ENCODE results near the gene SEL1L2. TPM values are rescaled to one million over a fixed set of nuclear protein-coding genes. Genes with fewer than 3 reads are reported as not detected.

The SEL1L2 gene
- not detected for total RNA-seq

GRCh38 chr20:13990465-13990864 is at the start of gene SEL1L2:
SEL1L2 (minus strand) TSS chr20:13990614; CDS start chr20:13990534, 80 bp downstream.
- intact Hi-C loops (cut with DNase I; ENCODE audit: low total_unique reads) (no loop called here), in situ Hi-C loops (cut with MboI; ENCODE audit: low pct_ligation_motif_present in 1 of 4, low pct_unique_long_range_greater_than_20kb in 1 of 4, low sequenced_read_pairs in 3 of 4) (no loop called here)
- no peak within 1 kb of the TSS for H3K27ac ChIP-seq
- peaks cover 0 to 3% (median 0%) of the 10 kb centered on the region in 4 donors for H3K4me1 ChIP-seq
- no peak within 1 kb of the TSS for H3K4me3 ChIP-seq
- 59 to 75% methylated on average over 5 of the region's 5 CpGs for WGBS, 2 donors (ENCODE audit: low coverage in 1 of 2)
- H3K36me3 ChIP-seq = no peaks in the 10 kb centered on the region
- peaks cover 0 to 7% of the 10 kb centered on the region in 2 donors for H3K9me3 ChIP-seq
- DNase-seq = no peak
- TF ChIP-seq POLR2AphosphoS5 (IDR thresholded peaks at IDR 0.05) (no peak), POLR2A (IDR thresholded peaks at IDR 0.05) (no peak), CTCF (IDR thresholded peaks at IDR 0.05) (no peak), EP300 (IDR thresholded peaks at IDR 0.05; ENCODE audit: low read depth) (no peak)
- no peaks in the 10 kb centered on the region for H3K27me3 ChIP-seq

- Histone ChIP-seq H3K4me3 (no peak overlapping the region), H3K27me3 (no peaks in the 10 kb centered on the region), H3K36me3 (no peaks in the 10 kb centered on the region), H3K4me1 (no peaks in the 10 kb centered on the region), H3K27ac (no peak overlapping the region), H3K9me3 (no peaks in the 10 kb centered on the region)
- TF ChIP-seq CTCF (IDR thresholded peaks at IDR 0.05) (no peak), EP300 (IDR thresholded peaks at IDR 0.05; ENCODE audit: low read depth) (no peak)
- intact Hi-C loops (cut with DNase I; ENCODE audit: low total_unique reads) (no loop called here), in situ Hi-C loops (cut with MboI; ENCODE audit: low pct_ligation_motif_present in 1 of 4, low pct_unique_long_range_greater_than_20kb in 1 of 4, low sequenced_read_pairs in 3 of 4) (loop anchor here in 1 of 4 donors (25.0 kb wide), 1 partner anchor 101 kb away; no protein-coding TSS in a partner anchor)
- DNase-seq = no peak
- WGBS, 2 donors (ENCODE audit: low coverage in 1 of 2) = 88 to 96% methylated on average over 7 of the region's 7 CpGs
Observed at GRCh38 chr20:14036567-14036966, 46.2 kb upstream of the SEL1L2 start.

GRCh38 chr20:14033310-14033709 is 42.9 kb upstream of the SEL1L2 start:
- Histone ChIP-seq H3K4me1 (no peaks in the 10 kb centered on the region), H3K36me3 (no peaks in the 10 kb centered on the region), H3K27ac (no peak overlapping the region), H3K9me3 (no peaks in the 10 kb centered on the region), H3K4me3 (no peak overlapping the region), H3K27me3 (no peaks in the 10 kb centered on the region)
- no peak for TF ChIP-seq CTCF (IDR thresholded peaks at IDR 0.05)
- no peak for TF ChIP-seq EP300 (IDR thresholded peaks at IDR 0.05; ENCODE audit: low read depth)
- TF ChIP-seq POLR2A (IDR thresholded peaks at IDR 0.05) = no peak
- no peak for TF ChIP-seq POLR2AphosphoS5 (IDR thresholded peaks at IDR 0.05)
- intact Hi-C loops (cut with DNase I; ENCODE audit: low total_unique reads) (no loop called here), in situ Hi-C loops (cut with MboI; ENCODE audit: low pct_ligation_motif_present in 1 of 4, low pct_unique_long_range_greater_than_20kb in 1 of 4, low sequenced_read_pairs in 3 of 4) (loop anchor here in 1 of 4 donors (25.0 kb wide), 1 partner anchor 104 kb away; no protein-coding TSS in a partner anchor)
- 80 to 86% methylated on average over 1 of the region's 1 CpG for WGBS, 2 donors (ENCODE audit: low coverage in 1 of 2)
- no peak for DNase-seq

GRCh38 chr20:14030991-14031390 is 40.6 kb upstream of the SEL1L2 start:
- intact Hi-C loops (cut with DNase I; ENCODE audit: low total_unique reads) (no loop called here), in situ Hi-C loops (cut with MboI; ENCODE audit: low pct_ligation_motif_present in 1 of 4, low pct_unique_long_range_greater_than_20kb in 1 of 4, low sequenced_read_pairs in 3 of 4) (loop anchor here in 1 of 4 donors (25.0 kb wide), 1 partner anchor 106 kb away; no protein-coding TSS in a partner anchor)
- 77 to 78% methylated on average over 1 of the region's 1 CpG for WGBS, 2 donors (ENCODE audit: low coverage in 1 of 2)
- Histone ChIP-seq H3K27ac (no peak overlapping the region), H3K36me3 (no peaks in the 10 kb centered on the region), H3K4me1 (no peaks in the 10 kb centered on the region), H3K4me3 (no peak overlapping the region), H3K27me3 (no peaks in the 10 kb centered on the region), H3K9me3 (no peaks in the 10 kb centered on the region)
- no peak for DNase-seq
- TF ChIP-seq POLR2AphosphoS5 (IDR thresholded peaks at IDR 0.05) = no peak
- no peak for TF ChIP-seq POLR2A (IDR thresholded peaks at IDR 0.05)
- no peak for TF ChIP-seq EP300 (IDR thresholded peaks at IDR 0.05; ENCODE audit: low read depth)
- no peak for TF ChIP-seq CTCF (IDR thresholded peaks at IDR 0.05)
